ENCODE results near the gene SMAD3.

GRCh38 chr15:67193223-67193990, 128.0 kb downstream of the SMAD3 start:
- no peak for TF ChIP-seq CTCF (IDR thresholded peaks at IDR 0.05)
- TF ChIP-seq POLR2A (IDR thresholded peaks at IDR 0.05) = no peak
- peak in 1 of 3 donors; percentile 12 for TF ChIP-seq POLR2AphosphoS5 (IDR thresholded peaks at IDR 0.05)
